Amniotic epithelial cell (primary cell): ENCODE measurements around the gene SURF2.
"Not testable (repeated sequence)": the region's sequence is repeated elsewhere in the genome, so short reads cannot be mapped to it uniquely, and the experiment has no call there.

Experiments used
- DNase-seq: peaks from one replicate; pipeline ENCODE4 v3.0.0-alpha.2; 2010; ENCODE audit warnings: low read depth

The SURF2 gene

GRCh38 chr9:133377280-133377679, 20.9 kb downstream of the SURF2 start:
- DNase-seq, result not testable (repeated sequence)

DNA sequence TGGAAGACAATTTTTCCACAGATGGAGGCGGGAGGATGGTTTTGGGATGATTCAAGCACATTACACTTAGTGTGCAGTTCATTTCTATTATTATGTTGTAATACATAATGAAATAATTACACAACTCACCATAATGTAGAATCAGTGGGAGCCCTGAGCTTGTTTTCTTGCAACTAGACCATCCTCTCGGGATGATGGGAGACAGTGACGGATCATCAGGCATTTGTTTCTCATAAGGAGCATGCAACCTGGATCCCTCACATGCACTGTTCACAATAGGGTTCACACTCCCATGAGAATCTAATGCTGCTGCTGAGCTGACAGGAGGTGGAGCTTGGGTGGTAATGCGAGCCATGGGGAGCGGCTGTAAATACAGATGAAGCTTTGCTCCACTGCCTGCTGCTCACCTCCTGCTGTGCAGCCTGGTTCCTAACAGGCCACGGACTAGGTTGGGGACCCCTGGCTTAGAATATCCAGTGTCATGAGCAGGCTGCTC, 21.4 kb downstream of the SURF2 start:
- peak; percentile 81 for DNase-seq

DNA sequence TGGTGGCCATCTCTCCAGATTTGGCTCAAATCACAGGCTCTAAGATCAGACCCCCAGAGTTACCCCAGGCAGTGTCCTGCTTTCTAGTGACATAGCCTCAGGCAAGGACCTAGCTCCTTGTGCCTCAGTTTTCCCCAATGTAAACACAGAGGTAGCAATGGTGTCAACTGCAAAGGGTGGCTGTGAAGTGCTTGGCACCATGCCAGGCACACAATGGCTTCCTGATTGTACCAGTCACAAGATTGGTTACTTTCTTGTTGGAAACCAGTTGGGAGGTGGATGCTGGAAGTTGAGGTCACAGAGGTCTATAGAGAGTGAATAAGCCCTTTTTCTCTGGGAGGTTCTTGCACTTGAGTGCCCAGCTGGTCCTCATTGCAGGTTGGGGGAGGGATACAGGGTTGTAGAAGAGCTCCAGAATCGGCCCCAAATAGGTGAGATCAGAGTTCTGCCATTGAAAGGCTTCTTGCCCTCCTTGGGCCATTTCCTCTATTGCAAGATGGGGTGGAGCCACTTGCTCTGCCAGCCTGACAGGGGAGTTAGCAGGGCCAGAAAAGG, 22.1 kb downstream of the SURF2 start:
- DNase-seq, result no peak

DNA sequence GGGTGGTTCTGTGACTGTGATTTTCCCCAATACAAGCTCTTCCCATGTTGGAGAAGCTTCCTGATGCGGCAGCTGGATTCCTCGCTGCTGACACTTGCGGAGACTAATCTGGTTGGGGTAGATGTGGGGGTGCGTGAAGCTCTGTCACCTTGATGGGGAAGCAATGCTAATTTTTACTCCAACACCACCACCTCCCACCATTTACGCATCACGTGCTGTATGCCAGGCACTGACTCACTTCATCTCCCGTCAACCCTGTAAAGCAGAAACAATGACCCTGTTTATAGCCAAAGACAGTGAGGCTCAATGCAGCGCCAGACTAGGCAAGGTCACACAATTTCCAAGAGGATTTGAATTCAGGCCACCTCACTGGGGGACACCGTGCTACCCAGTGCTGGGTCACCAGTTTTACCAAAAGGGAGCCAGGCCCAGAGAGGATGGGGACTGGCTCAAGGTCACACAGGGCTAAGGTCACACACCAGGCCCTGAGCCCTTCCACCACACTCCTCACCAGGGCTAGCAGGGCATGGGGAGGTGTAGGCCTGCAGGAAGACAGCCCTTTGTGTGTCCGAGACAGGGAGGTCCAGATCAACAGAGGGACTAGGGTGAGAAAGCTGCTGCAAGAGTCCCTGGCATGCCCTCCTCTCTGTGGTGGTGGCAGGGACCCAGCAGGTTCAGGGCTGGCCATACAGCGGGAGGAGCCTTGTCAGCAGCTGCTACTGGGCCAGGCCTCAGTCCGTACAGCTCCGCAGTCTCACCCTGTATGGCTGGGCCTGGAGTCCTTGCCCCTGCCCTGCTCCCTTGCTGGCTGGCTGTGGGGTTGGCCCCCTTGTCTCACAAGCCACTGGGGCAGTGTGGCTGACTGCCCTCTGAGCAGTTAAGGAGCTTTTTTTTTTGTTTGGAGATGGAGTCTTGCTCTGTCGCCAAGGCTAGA, 23.1 kb downstream of the SURF2 start:
- DNase-seq, result no peak

DNA sequence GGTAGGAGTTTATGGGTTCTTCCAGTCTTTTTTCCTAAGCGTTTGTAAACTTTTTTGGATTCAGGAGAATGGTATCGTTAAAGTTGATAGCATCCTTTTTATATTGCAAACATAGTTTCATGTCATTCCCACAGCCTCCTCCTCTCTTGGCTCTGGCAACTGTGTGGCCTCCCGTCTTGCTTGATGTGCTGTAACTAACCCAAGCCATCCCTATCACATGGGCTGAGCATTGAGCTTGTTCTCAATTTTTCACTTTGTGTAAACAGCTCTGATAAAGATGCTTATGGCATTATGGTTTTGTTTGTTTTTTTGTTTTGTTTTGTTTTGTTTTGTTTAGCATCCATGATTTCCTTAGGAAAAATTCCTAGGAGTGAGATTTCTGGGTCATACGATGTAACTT, 24.4 kb downstream of the SURF2 start:
- DNase-seq, result no peak

DNA sequence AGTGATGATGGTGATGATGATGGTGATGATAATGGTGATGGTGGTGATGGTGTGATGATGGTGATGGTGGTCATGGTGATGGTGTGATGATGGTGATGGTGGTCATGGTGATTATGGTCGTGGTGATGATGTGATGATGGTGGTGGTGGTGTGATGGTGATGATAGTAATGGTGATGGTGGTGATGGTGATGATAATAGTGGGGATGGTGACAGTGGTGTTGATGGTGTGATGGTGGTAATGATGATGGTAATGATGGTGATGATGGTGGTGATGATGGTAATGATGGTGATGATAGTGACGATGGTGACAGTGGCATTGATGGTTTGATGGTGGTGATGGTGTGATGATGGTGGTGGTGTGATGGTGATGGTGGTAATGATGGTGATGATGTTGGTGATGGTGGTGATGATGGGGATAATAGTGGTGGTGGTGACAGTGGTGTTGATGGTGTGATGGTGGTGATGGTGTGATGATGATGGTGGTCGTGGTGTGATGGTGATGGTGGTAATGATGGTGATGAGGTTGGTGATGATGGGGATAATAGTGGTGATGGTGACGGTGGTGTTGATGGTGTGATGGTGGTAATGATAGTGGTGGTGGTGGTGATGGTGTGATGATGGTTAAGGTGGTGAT, 26.3 kb downstream of the SURF2 start:
- DNase-seq, result no peak

DNA sequence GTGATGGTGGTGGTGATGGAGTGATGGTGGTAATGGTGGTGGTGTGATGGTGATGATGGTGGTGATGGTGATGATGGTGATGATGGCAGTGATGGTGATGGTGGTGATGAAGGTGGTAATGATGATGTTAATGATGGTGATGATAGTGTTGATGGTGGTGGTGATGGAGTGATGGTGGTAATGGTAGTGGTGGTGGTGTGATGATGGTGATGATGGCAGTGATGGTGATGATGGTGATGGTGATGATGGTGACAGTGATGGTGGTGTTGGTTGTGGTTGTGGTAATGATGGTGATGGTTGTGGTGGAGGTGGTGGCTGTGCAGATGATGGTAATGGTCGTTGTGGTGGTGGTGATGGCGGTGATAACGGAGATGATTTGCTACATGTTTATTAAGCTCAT, 27.1 kb downstream of the SURF2 start:
- no peak for DNase-seq

GRCh38 chr9:133384736-133385321, 28.5 kb downstream of the SURF2 start:
- DNase-seq, result no peak

DNA sequence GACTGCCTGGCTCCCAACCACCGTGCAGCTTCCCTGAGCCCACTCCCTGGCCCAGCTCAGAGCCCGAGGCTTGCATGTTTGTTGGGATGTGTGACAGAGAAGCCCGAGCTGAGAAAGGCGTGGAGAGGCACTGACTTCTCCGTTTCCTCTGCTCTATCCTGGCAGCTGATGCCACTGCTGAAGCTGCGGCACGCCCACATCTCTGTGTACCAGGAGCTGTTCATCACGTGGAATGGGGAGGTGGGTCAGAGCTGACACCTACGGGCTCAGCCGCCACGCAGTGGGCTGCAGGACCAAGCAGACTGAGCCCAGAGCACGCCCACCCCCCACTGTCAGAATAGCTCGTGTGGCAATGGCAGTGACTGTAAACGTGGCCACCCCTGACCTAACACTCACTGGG, 29.1 kb downstream of the SURF2 start:
- DNase-seq, result no peak

DNA sequence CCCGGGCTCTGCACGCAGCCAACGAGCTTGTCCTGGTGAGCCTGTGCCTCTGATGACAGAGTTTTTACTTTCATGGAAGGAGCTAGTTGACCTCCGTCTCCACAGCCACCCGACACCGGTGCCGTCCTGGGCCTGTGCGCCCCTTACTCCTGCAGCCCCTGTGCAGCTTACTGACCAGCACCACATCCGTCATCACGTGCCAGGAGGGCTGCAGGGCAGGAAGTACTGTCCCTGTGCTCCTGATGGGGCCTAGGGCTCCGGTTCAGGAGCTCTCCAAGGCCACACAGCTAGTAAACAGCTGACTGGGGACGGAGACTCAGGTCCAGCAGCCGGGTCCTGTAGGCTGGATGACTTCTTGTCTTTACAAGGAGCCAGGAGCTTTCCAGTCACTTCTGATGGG, 30.0 kb downstream of the SURF2 start:
- no peak for DNase-seq

DNA sequence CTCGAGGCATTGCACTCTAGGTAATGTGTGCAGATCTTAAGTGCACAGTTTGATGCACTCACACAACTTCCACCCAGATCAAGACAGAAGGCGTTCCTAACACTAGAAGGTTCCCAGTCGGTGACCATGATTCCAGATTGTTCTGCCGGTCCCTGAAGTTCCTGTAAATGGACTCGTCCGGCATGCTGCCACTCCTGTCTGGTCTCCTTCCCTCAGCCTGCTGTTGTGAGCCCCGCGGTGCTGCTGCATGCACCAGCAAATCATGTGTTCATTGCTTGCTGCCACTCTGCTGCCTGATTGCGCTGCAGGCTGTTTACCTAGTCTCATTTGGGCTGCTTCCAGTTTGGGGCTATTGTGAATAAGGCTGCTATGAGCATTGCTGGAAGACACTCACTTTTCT, 31.3 kb downstream of the SURF2 start:
- no peak for DNase-seq

GRCh38 chr9:133389025-133389557, 32.7 kb downstream of the SURF2 start:
- DNase-seq, result no peak

DNA sequence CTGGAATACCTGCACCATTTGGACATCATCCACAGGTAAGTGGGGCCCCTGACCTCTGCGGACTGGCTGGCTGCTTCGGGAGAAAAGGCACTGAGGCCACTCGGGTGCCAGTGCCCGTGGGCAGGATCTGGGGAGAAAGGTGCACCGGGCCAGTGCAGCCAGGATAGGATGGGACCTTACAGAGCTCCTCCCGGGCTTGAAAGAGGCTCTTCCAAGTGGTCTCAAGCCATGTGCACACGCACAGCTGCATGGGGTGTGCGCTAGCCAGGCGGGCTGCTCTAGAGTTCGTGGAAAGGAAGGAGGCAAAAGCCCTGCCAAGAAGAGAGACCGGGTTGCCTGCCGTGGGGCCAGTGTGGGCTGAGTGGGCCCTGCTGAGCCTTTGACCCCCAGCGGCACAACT, 33.2 kb downstream of the SURF2 start:
- no peak for DNase-seq

- DNase-seq, result no peak
Measured at GRCh38 chr9:133390713-133391112, 34.4 kb downstream of the SURF2 start.

DNA sequence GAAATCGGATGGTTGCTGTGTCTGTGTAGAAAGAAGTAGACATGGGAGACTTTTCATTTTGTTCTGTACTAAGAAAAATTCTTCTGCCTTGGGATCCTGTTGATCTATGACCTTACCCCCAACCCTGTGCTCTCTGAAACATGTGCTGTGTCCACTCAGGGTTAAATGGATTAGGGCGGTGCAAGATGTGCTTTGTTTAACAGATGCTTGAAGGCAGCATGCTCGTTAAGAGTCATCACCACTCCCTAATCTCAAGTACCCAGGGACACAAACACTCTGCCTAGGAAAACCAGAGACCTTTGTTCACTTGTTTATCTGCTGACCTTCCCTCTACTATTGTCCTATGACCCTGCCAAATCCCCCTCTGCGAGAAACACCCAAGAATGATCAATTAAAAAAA, 35.1 kb downstream of the SURF2 start:
- DNase-seq, result not testable (repeated sequence)

DNA sequence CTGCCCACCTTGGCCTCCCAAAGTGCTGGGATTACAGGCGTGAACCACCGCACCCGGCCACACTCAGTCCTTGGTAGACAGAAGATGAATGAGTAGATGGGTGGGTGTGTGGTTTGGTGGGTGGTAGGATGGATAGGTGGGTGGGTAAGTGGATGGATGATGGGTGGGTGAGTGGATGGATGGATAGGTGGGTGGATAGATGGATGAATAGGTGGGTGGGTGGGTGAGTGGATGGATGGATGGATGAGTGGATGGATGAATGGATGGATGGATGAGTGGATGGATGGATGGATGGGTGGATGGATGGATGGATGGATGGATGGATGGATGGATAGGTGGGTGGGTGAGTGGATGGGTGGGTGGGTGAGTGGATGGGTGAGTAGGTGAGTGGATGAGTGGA, 36.0 kb downstream of the SURF2 start:
- DNase-seq, result not testable (repeated sequence)

- no peak for DNase-seq
Measured at GRCh38 chr9:133393399-133393798, 37.0 kb downstream of the SURF2 start.

DNA sequence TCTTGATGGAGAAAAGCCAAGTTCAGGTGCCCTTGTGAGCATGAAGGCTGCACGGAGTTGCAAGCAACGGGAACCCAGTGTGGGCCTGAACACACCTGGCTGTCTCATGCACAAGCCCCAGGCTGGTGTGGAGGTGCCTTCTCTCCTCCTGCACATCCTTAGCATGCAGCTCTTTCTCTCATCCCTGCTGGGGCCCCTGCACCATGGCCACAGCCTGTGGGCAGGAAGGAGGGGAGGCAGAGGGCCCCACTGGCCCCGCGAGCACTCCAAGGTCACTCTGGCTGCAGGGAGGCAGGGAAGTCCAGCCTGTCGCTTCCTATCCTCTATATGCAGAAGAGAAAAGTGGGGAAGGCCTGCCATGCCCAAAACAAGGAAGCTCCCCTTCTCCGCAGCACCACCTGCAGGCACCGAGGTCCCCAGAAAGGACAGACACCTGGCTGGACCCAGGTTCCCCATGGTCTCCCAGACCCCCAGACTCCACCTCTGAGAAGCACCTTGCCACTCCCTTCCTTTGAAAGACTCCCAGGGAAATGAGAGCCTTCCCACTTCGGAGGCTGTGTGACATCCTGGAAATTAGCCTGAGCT, 38.4 kb downstream of the SURF2 start:
- no peak for DNase-seq

GRCh38 chr9:133396952-133397351, 40.6 kb downstream of the SURF2 start:
- peak; percentile 29 for DNase-seq

- DNase-seq, result no peak
Measured at GRCh38 chr9:133397370-133397769, 41.0 kb downstream of the SURF2 start.

DNA sequence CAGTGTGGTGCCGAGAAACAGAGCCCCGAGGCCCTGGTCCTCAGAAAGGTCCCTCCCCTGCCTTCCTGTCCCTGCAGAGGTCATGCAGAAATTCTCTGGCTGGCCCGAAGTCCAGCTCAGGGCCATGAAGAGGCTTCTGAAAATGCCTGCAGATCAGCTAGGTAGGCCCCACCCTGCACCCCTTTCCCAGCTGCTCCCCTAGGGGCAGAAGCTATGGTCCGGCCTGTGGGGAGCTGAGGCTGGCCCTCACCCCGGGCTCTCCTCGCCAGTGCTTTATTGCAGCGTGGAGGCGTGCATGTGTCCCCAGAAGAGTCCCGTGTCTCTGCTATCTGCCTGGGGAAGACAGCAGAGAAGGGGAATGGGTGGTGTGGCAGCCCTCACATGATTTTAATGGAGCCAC, 41.5 kb downstream of the SURF2 start:
- no peak for DNase-seq

DNA sequence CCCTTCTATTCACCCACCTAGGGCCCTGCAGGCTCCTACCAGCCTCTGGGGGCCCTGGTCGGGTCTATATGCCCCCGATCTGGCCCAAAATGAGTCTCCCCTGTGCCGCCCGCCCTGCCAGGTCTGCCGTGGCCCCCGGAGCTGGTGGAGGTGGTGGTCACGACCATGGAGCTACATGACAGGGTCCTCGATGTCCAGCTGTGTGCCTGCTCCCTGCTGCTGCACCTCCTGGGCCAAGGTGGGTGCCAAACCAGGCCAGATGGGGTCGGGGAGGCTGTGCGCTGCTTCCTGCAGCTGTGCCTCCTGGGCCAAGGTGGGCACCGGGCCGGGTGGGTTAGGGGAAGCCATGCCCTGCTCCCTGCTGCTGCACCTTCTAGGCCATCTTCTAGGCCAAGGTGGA, 43.9 kb downstream of the SURF2 start:
- no peak for DNase-seq
